Colon (tissue), 2 donors: Measurements from ENCODE around the gene C7orf33.
"Not testable (repeated sequence)": the region's sequence is repeated elsewhere in the genome, so short reads cannot be mapped to it uniquely, and the experiment has no call there.

Experiments
- FAIRE-seq: peaks from 2 replicates; lab custom pipeline; 2012; peaks lifted over from hg19 to GRCh38; lab: Jason Lieb, UNC
- donor health status: control.
- donor health status: control.

The C7orf33 gene

DNA sequence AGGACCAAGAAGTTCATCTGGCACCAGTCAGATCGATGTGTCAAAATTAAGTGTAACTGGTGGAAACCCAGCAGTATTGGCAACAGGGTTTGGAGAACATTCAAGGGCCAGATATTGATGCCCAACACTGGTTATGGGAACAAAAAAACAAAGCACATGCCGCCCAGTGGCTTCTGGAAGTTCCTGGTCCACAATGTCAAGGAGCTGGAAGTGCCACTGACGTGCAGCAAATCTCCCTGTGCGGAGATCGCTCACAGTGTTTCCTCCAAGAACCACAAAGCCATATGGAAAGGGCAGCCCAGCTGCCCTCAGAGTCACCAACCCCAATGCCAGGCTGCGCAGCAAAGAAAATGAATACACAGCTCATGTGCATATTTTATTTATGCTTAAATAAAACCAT lies 10.1 kb upstream of the C7orf33 start:
- no peak for FAIRE-seq

- no peak for FAIRE-seq
Observed at GRCh38 chr7:148581624-148582023, 8.9 kb upstream of the C7orf33 start.

- FAIRE-seq, result no peak
Observed at GRCh38 chr7:148584154-148584827, 6.3 kb upstream of the C7orf33 start.

- no peak for FAIRE-seq
Observed at GRCh38 chr7:148585399-148585798, 5.2 kb upstream of the C7orf33 start.

GRCh38 chr7:148587076-148587475 lies 3.5 kb upstream of the C7orf33 start:
- FAIRE-seq, result no peak

DNA sequence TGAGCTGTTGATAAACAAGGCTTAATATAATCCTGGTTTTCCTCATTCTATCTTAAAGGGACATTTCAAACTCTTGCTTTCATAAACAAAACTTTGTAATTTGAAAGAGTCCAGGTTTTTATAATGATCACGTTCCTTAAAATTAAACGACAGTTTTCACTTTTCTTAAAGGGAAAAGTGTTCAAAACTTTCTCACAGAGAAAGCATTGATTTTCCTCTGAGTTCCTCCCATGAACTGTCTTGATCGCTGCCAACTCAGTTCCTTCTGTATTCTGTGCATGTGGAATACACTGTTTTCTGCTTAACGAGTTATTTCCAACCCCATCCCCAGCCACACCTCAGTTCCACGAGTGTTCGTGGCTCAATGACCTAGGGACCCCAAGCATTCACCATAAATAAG lies 2.4 kb upstream of the C7orf33 start:
- no peak for FAIRE-seq

GRCh38 chr7:148588670-148589131 lies 1.9 kb upstream of the C7orf33 start:
- FAIRE-seq, result no peak

- no peak for FAIRE-seq
Observed at GRCh38 chr7:148589640-148590039, 926 bp upstream of the C7orf33 start.

DNA sequence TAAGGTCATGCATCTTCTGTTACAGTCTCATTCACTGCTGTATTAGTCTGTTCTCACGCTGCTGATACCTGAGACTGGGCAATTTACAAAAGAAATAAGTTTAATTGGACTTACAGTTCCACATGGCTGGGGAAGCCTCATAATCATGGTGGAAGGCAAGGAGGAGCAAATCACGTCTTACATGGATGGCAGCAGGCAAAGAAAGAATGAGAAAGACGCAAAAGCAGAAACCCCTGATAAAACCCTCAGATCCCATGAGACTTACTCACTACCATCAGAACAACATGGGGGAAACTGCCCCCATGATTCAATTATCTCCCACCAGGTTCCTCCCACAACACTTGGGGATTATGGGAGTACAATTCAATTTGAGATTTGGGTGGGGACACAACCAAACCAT lies 5.8 kb downstream of the C7orf33 start:
- FAIRE-seq, result not testable (repeated sequence)

DNA sequence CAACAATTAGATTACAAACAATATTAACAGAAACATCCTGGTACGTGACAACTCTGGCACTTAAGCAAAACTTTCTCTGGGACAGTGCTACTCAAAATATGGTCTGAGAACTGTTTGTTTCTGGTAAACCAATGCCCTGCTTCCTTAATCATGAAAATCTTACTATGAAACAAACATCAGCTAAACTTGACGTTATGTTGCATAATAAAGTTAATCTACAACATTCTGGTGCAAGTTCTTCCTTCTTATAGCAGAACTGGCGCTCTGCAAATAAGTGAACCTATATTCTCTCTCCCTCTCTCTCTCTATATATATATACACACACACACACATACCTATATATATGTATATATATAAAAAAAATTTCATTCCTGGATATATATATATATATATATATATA lies 7.8 kb downstream of the C7orf33 start:
- FAIRE-seq, result no peak

DNA sequence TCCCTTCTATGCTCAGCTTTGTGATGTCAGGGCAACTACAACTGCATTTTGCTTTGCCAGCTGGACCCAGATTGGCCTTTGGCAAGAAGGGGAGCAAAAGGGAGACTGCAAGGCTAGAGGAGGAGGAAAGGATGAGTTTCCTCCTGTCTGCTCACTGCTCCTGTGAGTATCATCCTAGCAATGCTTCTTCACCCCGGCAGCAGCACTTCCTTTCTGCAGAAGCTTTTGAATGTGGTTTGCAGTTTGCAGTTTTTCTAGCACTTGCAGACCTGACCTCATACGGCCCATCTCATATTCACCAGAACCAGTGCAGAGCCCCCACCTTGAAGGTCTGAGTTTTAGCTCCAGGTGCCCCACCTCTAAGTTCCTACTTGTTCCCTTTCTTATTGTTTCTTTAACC lies 14.8 kb downstream of the C7orf33 start:
- FAIRE-seq, result no peak

DNA sequence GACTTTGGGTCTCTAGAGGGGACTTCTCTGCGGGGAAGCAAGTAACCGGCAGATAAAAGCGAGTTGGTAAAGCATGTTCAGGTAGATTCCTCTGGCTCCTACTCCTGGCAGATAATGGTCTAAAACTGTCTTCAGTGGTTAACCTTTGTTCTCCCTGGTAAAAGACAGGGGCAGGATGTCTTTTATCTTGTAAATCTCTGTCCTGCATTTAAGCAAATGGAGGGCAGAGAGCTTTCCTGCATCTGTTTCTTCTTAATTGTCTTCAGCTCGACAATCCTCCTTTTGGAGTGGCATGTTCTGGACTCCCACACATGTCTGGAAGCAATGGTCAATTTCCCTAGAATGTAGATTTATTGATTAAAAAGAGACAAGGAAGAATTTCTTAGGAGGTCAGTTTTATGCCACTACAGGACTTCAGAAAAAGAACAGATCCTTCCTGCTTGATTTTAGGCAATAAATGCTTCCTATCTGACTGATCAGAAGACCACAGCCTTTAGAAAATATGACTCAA lies 16.6 kb downstream of the C7orf33 start:
- FAIRE-seq, result no peak

DNA sequence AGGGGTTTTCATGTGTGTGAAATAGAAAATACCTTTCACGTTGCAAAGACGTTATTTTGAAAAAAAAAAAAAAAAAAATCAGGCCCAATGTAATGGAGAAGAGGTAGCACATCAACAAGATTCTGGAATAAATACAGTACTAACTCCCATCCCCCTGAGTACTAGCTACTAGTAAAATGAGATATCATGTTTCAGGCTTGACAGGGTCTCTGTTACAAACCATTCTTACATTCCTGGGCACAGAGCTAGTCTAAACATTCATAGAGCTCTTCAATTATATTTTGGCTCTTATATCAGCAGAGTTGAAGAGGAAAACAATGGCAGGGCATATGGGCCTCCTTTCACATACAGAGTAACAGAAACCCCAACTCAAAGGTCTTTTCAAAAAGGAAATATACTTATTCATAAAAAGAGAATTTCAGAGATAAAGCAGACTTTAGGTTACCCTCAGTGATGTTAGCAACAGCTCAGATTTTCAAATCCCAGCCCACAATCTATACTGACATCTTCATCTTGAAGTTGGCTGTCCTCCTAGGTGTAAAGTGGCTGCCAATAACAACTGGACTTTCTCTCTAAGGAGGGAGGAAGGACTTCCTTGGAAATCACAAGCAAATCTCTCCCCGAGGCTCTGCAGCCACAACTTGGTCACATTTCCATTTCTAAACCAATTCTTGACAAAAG lies 18.6 kb downstream of the C7orf33 start:
- FAIRE-seq, result no peak

DNA sequence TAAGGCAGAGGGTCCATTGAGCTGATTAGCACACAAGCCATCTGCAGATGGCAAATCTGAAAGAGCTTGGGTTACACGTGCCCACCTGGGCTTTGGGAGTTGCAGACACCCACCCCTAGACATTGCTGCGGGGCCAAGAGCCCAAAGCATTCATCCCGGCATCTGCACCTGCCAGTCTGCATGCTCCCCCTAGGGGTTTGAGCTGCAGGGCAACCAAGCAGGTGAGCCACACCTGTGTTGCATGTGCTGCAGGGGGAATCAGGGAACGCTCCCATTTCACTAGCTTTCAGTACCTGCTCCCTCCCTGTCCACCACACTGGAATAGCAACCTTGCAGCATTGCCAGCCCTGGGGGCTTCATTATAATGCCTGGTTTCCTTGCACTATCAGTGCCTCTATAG lies 21.1 kb downstream of the C7orf33 start:
- no peak for FAIRE-seq

DNA sequence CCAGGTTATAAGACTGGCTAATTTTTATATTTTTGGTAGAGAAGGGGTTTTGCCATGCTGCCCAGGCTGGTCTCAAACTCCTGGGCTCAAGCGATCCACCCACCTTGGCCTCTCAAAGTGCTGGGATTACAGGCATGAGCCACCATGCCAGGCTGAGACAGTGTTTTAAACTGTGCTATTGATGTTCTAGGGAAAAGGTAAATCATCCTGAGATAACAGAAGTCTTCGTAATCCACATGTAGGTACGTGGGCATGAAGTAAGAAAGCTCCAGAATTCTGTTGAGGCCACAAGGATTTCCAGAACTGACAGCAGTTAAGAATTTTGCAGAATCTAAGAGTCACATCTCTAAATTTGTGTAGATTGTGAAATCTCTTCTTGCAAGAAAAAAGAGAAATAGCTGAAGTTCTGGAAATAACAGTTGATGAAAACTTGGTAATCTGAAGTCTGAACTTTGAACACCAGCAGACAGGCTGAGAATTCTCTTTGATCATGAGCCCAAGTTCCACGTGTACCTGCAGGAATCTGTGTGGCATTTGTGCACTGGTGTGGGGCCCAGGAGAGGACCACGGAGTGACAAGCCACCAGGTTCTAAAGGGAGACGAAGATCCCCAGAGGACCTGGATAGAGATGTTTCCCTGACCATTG lies 24.6 kb downstream of the C7orf33 start:
- no peak for FAIRE-seq

DNA sequence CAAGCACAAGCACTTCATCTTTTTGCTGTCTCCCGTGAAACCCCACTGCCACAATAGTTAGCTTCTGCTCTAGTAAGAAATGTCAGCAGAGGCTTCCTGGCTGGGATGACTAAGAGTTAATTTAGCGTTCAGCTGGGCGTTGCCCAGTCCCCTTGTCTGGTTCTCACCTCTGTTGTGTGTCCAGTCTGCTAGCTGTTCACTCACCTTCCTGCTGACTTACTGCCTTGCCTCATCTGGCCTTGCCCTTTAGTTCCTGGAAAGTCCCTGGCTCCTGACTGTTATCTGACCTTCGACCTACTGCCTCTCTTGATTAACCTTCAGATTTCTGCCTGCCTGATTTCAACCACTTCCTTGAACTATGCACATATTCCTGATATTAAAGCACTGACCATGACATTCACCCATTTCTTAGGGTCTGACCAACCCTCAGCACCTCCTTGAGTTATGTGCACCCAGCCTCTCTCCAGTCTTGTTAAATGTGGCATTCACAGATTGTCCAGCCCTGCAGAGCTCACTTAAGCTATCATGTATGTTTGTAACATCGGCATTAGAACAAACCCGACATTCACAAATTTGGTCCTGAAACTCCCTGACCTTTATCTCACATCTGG lies 30.3 kb downstream of the C7orf33 start:
- FAIRE-seq, result no peak

DNA sequence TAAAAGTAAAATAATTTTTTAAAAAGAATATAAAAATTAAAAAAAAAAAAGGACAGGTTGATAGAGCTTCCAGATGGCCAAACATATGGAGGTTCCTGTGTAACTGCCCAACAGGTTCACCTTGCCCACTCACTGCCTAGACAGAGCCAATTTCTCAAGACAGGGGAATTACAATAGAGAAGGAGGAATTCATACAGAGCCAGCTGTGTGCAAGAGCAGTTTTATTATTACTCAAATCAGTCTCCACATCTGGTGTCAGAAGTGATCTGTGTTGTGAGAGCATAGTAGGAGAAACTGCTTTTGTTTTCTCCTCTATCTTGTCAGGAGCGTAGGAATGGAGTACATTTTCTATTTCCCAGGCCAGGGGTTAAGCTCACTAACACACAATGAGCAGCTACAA lies 31.0 kb downstream of the C7orf33 start:
- FAIRE-seq, result no peak

- FAIRE-seq, result no peak
Observed at GRCh38 chr7:148622887-148623585, 32.5 kb downstream of the C7orf33 start.

DNA sequence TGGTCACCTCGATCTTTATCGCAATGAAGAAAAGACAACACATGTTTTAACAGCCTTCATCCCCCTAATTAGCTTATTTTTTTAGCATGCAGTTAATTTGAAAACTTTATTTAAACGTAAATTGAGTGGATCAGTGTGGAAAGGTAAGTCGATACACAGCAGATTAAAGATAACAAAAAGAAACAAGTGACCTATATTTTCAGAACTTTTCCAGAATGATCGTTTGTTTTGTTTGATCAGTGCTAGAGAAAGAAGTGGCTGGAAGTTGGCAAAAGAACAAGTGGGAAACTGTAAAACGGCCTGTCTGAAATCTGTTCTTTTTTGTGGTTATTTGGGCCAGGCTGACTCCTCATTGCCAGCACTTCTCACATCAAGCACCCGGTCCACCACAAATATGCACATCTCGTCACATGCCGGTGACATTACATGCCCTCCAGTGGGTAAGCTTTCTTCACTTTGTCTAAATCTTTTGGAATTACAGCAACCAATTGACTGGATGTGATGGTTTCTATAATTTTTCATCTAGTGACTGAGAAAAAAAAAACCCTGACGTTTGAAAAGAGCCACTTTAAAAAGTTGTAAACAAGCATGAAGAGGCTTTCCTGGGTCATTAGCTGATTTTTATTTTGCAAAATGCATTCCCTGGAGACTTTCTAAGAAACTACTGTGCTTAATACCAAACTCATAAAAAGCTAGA lies 33.2 kb downstream of the C7orf33 start:
- FAIRE-seq, result no peak

DNA sequence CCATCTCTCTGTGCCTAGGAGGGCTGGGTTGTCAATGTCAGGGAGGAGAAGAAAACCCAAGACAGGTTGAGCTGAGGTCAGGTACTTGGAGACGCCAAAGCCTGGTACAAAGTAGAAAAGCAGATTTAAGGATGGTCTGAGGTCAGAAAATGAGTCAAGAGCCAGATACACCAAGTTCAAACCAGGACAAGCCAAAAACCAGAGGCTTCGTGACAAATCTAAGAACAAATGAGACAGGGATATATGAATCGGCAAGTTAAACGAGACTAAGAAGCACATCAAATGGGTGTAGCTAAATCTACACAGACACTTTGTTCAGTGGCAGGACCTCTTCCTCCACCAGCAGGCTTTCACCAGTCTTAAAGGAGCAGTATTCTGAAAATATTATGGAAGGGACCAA lies 34.2 kb downstream of the C7orf33 start:
- no peak for FAIRE-seq

DNA sequence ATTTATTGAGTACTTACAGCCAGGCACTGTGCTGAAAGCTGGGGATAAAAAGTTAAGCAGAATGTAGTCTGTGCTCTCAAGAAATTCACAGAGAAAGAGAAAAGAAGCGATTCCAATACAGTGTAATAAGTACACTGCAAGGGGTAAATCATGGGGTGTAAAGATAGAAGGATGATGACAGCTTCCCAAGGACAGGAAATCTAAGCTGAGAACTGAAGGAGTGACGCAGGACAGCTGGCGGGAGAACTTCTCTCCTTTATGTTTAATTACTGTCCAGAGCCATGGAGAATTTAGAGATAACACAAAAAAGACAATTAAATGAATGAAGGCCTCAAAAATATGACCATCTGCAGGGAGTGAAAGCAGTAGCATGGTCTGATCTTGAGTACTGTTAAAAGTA lies 34.8 kb downstream of the C7orf33 start:
- FAIRE-seq, result no peak

GRCh38 chr7:148626828-148627227 lies 36.3 kb downstream of the C7orf33 start:
- no peak for FAIRE-seq
